GM12891 (cell line): ENCODE measurements around the gene ZSCAN16.

Experiments
- PAX5 ChIP-seq: IDR thresholded peaks from 2 replicates; pipeline ENCODE4 v1.6.1; 2011; ENCODE audit warnings: low read length, moderate library complexity, mild to moderate bottlenecking; ENCODE audit not compliant: insufficient read depth, severe bottlenecking
- POLR2A ChIP-seq: IDR thresholded peaks from 2 replicates; pipeline ENCODE4 v1.6.1; 2011; ENCODE audit warnings: low read depth, low read length, control low read depth
- POLR2AphosphoS5 ChIP-seq: IDR thresholded peaks from 2 replicates; pipeline ENCODE4 v1.6.1; 2011; ENCODE audit warnings: low read depth, low read length, control low read depth
- POU2F2 ChIP-seq: IDR thresholded peaks from 2 replicates; pipeline ENCODE4 v1.6.1; 2011; ENCODE audit warnings: low read depth, mild to moderate bottlenecking, control low read depth, low read length, moderate library complexity
- SPI1 ChIP-seq: IDR thresholded peaks from 2 replicates; pipeline ENCODE4 v1.6.1; 2011; ENCODE audit warnings: low read depth, low read length, control low read depth
- TAF1 ChIP-seq: IDR thresholded peaks from 2 replicates; pipeline ENCODE4 v1.6.1; 2011; ENCODE audit warnings: low read depth, low read length, control low read depth

DNA sequence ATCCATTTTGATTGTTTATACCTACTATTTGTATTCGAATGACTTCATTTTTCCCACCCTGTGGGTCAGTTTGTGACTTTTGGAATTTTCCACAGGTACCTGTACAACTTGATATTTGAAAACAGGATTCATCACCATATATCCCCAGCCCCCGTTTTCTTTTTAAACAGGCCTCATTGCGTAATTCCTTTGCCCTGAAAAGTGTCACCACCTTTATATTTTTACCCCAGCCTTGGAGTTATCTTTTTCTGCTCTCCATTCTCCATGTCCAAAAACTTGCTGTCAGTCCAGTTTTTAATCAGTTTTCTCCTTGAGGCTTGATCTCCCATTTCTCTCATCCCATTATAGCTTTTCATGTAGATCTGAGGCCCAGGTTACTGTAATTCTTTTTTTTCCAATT lies 33.9 kb downstream of the ZSCAN16 start:
- TF ChIP-seq POLR2A = no peak
- TF ChIP-seq POLR2AphosphoS5 = no peak
- no peak for TF ChIP-seq TAF1
- no peak for TF ChIP-seq POU2F2
- no peak for TF ChIP-seq SPI1
- no peak for TF ChIP-seq PAX5
